ENCODE data around the gene CDH23.

DNA sequence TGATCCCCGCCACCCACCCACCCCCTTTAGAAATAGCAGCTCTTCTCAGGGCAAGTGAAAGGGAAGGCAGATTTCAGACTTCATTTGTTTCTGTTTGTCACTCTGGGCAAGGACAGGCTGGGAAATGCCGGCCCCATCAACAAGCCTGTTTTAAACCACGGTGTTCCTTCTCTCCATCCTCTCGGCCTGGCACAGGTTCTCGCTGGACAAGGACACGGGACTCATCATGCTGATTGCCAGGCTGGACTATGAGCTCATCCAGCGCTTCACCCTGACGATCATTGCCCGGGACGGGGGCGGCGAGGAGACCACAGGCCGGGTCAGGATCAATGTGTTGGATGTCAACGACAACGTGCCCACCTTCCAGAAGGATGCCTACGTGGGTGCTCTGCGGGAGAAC is 280.5 kb downstream of the CDH23 start:
- TF ChIP-seq, protein P1, sequence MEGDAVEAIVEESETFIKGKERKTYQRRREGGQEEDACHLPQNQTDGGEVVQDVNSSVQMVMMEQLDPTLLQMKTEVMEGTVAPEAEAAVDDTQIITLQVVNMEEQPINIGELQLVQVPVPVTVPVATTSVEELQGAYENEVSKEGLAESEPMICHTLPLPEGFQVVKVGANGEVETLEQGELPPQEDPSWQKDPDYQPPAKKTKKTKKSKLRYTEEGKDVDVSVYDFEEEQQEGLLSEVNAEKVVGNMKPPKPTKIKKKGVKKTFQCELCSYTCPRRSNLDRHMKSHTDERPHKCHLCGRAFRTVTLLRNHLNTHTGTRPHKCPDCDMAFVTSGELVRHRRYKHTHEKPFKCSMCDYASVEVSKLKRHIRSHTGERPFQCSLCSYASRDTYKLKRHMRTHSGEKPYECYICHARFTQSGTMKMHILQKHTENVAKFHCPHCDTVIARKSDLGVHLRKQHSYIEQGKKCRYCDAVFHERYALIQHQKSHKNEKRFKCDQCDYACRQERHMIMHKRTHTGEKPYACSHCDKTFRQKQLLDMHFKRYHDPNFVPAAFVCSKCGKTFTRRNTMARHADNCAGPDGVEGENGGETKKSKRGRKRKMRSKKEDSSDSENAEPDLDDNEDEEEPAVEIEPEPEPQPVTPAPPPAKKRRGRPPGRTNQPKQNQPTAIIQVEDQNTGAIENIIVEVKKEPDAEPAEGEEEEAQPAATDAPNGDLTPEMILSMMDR (IDR thresholded peaks at IDR 0.05; ENCODE audit: low read length): no peak
- no peak for TF ChIP-seq EZH2 (optimal IDR thresholded peaks at IDR 0.05; ENCODE audit: low read depth, low read length)
- no peak for TF ChIP-seq EZH2phosphoT487 (IDR thresholded peaks at IDR 0.05; ENCODE audit: low read length)

Data from MM.1S (cell line).